KMS-11 (cell line): ENCODE measurements around the gene ARL5A.

ENCODE experiments used
- H2AFZ ChIP-seq: fragments of 200-600 bp; sonication (generic); 2 replicates; pipeline ENCODE4 v1.6.1; 2016; ENCODE audit warnings: antibody characterized with exemption, mixed run types, low read depth
- H3K27ac ChIP-seq: fragments of 200-600 bp; sonication (generic); 2 replicates; pipeline ENCODE4 v1.6.1; 2016; ENCODE audit warnings: mild to moderate bottlenecking, mixed run types
- H3K27me3 ChIP-seq: fragments of 200-600 bp; sonication (generic); 2 replicates; pipeline ENCODE4 v1.6.1; 2017; ENCODE audit warnings: mild to moderate bottlenecking, low read depth, mixed run types, moderate library complexity; ENCODE audit not compliant: insufficient read depth
- H3K36me3 ChIP-seq: fragments of 200-600 bp; sonication (generic); 2 replicates; pipeline ENCODE4 v1.6.1; 2017; ENCODE audit warnings: mild to moderate bottlenecking, mixed run types; ENCODE audit not compliant: insufficient read depth
- H3K4me1 ChIP-seq: fragments of 200-600 bp; sonication (generic); 2 replicates; pipeline ENCODE4 v1.6.1; 2016; ENCODE audit warnings: mild to moderate bottlenecking, low read depth, mixed run types; ENCODE audit not compliant: poor library complexity, severe bottlenecking
- H3K4me2 ChIP-seq: fragments of 200-600 bp; sonication (generic); 2 replicates; pipeline ENCODE4 v1.7.0; 2016; ENCODE audit warnings: mild to moderate bottlenecking, mixed run types
- H3K4me3 ChIP-seq: fragments of 200-600 bp; sonication (generic); IDR thresholded peaks from 2 replicates; pipeline ENCODE4 v1.6.1; 2017; ENCODE audit warnings: low read depth, low read length, mixed read lengths; ENCODE audit not compliant: insufficient read depth
- H3K79me2 ChIP-seq: fragments of 200-600 bp; sonication (generic); 2 replicates; pipeline ENCODE4 v1.6.1; 2016; ENCODE audit warnings: low read depth, mixed run types; ENCODE audit not compliant: insufficient read depth
- H3K9ac ChIP-seq: fragments of 200-600 bp; sonication (generic); 2 replicates; pipeline ENCODE4 v1.6.1; 2016; ENCODE audit warnings: mild to moderate bottlenecking, mixed run types
- H4K20me1 ChIP-seq: fragments of 200-600 bp; sonication (generic); 2 replicates; pipeline ENCODE4 v1.6.1; 2016; ENCODE audit warnings: mild to moderate bottlenecking, mixed run types; ENCODE audit not compliant: insufficient read depth
- CTCF ChIP-seq: fragments of 200-600 bp; sonication (generic); conservative IDR thresholded peaks from 2 replicates; pipeline ENCODE4 v1.6.1; 2017; ENCODE audit warnings: low read depth, mild to moderate bottlenecking, antibody characterized with exemption, low read length, moderate library complexity, mixed read lengths

Gene ARL5A

GRCh38 chr2:151786077-151786476, 42.1 kb downstream of the ARL5A start:
- H3K27me3 ChIP-seq = no peaks in the 10 kb centered on the region
- H3K4me2 ChIP-seq = no peak overlapping the region
- H3K36me3 ChIP-seq = no peaks in the 10 kb centered on the region
- no peak for TF ChIP-seq CTCF
- no peak overlapping the region for H3K9ac ChIP-seq
- H3K4me1 ChIP-seq = peaks cover 9% of the 10 kb centered on the region
- no peak overlapping the region for H3K4me3 ChIP-seq
- H2AFZ ChIP-seq = no peak overlapping the region
- H3K79me2 ChIP-seq = no peaks in the 10 kb centered on the region
- no peak overlapping the region for H3K27ac ChIP-seq
- H4K20me1 ChIP-seq = no peaks in the 10 kb centered on the region

GRCh38 chr2:151783133-151783520, 45.1 kb downstream of the ARL5A start:
- Histone ChIP-seq H2AFZ (no peak overlapping the region), H3K4me2 (no peak overlapping the region), H3K4me3 (no peak overlapping the region), H3K9ac (no peak overlapping the region), H3K27me3 (no peaks in the 10 kb centered on the region), H4K20me1 (no peaks in the 10 kb centered on the region), H3K79me2 (no peaks in the 10 kb centered on the region), H3K36me3 (no peaks in the 10 kb centered on the region), H3K4me1 (peaks cover 9% of the 10 kb centered on the region), H3K27ac (no peak overlapping the region)
- TF ChIP-seq CTCF = no peak

- Histone ChIP-seq H3K27ac (no peak overlapping the region), H3K36me3 (no peaks in the 10 kb centered on the region), H3K27me3 (no peaks in the 10 kb centered on the region), H4K20me1 (no peaks in the 10 kb centered on the region), H2AFZ (no peak overlapping the region), H3K79me2 (no peaks in the 10 kb centered on the region), H3K4me1 (peaks cover 7% of the 10 kb centered on the region), H3K9ac (no peak overlapping the region), H3K4me3 (no peak overlapping the region), H3K4me2 (no peak overlapping the region)
- TF ChIP-seq CTCF = no peak
Observed at GRCh38 chr2:151782378-151783132, 45.7 kb downstream of the ARL5A start.

- H3K27ac ChIP-seq = no peak overlapping the region
- TF ChIP-seq CTCF = no peak
- no peak overlapping the region for H3K4me3 ChIP-seq
- H3K9ac ChIP-seq = no peak overlapping the region
- no peak overlapping the region for H3K4me2 ChIP-seq
- H4K20me1 ChIP-seq = no peaks in the 10 kb centered on the region
- no peak overlapping the region for H2AFZ ChIP-seq
- H3K79me2 ChIP-seq = no peaks in the 10 kb centered on the region
- no peaks in the 10 kb centered on the region for H3K36me3 ChIP-seq
- no peaks in the 10 kb centered on the region for H3K27me3 ChIP-seq
- no peaks in the 10 kb centered on the region for H3K4me1 ChIP-seq
Observed at GRCh38 chr2:151781642-151782041, 46.6 kb downstream of the ARL5A start.
